Spleen (tissue), 11 donors: Measurements from ENCODE around the gene CLPX. TPM values are rescaled to one million over a fixed set of nuclear protein-coding genes. Genes with fewer than 3 reads are reported as not detected.
A peak's percentile ranks its signal among the peaks of the same experiment; 100 is the strongest.
"Not testable (repeated sequence)": the region's sequence is repeated elsewhere in the genome, so short reads cannot be mapped to it uniquely, and the experiment has no call there.

Experiments used
- DNase-seq: peaks from one replicate; pipeline ENCODE4 v3.0.0-alpha.2; 2020
- H3K27ac ChIP-seq, 8 donors: fragments of 200-600 bp; sonication (generic) in 7 of 8; 1 replicate in 4 of 8; 2 replicates in 4 of 8; pipeline versions ENCODE4 v1.5.0 to v1.8.0; 2016 to 2021; ENCODE audit warnings: inconsistent platforms in 4 of 8, mild to moderate bottlenecking in 4 of 8, moderate library complexity in 1 of 8
- H3K27me3 ChIP-seq, 7 donors: fragments of 200-600 bp; sonication (generic) in 6 of 7; replicated peaks in 1 of 7; 1 replicate in 4 of 7; 2 replicates in 3 of 7; pipeline versions ENCODE4 v1.5.0 to v1.8.0; 2016 to 2021; ENCODE audit warnings: inconsistent platforms in 3 of 7, mild to moderate bottlenecking in 1 of 7
- H3K36me3 ChIP-seq, 6 donors: fragments of 200-600 bp; sonication (generic) in 5 of 6; 1 replicate in 4 of 6; 2 replicates in 2 of 6; pipeline versions ENCODE4 v1.5.0 to v1.8.0; 2016 to 2021; ENCODE audit warnings: inconsistent platforms in 2 of 6
- H3K4me1 ChIP-seq, 6 donors: fragments of 200-600 bp; sonication (generic) in 5 of 6; 1 replicate in 3 of 6; 2 replicates in 3 of 6; pipeline versions ENCODE4 v1.5.0 to v1.8.0; 2016 to 2021; ENCODE audit warnings: inconsistent platforms in 3 of 6
- H3K4me3 ChIP-seq, 8 donors: fragments of 200-600 bp; sonication (generic) in 7 of 8; 1 replicate in 4 of 8; 2 replicates in 4 of 8; pipeline versions ENCODE4 v1.5.0 to v1.8.0; 2016 to 2021; ENCODE audit warnings: inconsistent platforms in 4 of 8, mild to moderate bottlenecking in 4 of 8, moderate library complexity in 2 of 8
- H3K9me3 ChIP-seq, 8 donors: fragments of 200-600 bp; sonication (generic) in 7 of 8; 1 replicate in 4 of 8; 2 replicates in 4 of 8; pipeline versions ENCODE4 v1.5.0 to v1.8.0; 2016 to 2021; ENCODE audit warnings: inconsistent platforms in 4 of 8
- CTCF ChIP-seq, 11 experiments: fragments of 200-600 bp in 7 of 11; fragments of 450-650 bp in 4 of 11; sonication (generic) in 4 of 11; IDR thresholded peaks in 8 of 11; conservative IDR thresholded peaks in 3 of 11; 1 replicate in 7 of 11; 2 replicates in 4 of 11; pipeline versions ENCODE4 v1.4.0 to v1.8.0; 2016 to 2021; ENCODE audit warnings: antibody characterized with exemption in 11 of 11, inconsistent platforms in 4 of 11, mild to moderate bottlenecking in 1 of 11
- POLR2A ChIP-seq, 3 donors: fragments of 450-650 bp; IDR thresholded peaks; one replicate each; pipeline ENCODE4 v1.5.1; 2017; ENCODE audit warnings: antibody characterized with exemption in 3 of 3, mild to moderate bottlenecking in 1 of 3
- POLR2AphosphoS5 ChIP-seq, 3 donors: sonication (generic); formaldehyde crosslinking; IDR thresholded peaks; one replicate each; pipeline ENCODE4 v1.5.1; 2017; ENCODE audit warnings: antibody characterized with exemption in 3 of 3
- WGBS, 5 donors: extraction: QIAGEN DNeasy Blood & Tissue Kit in 3 of 5; methylation state at CpG; one replicate each; pipeline versions ENCODE4 v1.1.5 to v1.1.7; 2013 to 2018; 5-methylcytosine and 5-hydroxymethylcytosine counted together
- intact Hi-C: fragments of 100-400 bp; cut with DNase I; formaldehyde crosslinking; loops from one replicate; pipeline ENCODE4 v1.15.0; 2023; ENCODE audit warnings: low total_unique reads
- polyA plus RNA-seq, 3 donors: library from polyadenylated mRNA; stranded (reverse); fragments of 200-250 nt; gene quantifications; one replicate each; pipeline ENCODE4 v1.2.1, GENCODE V29; 2013
- total RNA-seq, 7 donors: library from RNA; depleted of rRNA in 3 of 7; stranded (reverse); fragments of >200 nt in 3 of 7; fragmentation: NEBNext Ultra II Directional in 4 of 7; extraction: Animal tissue kit (Norgen Biotek cat#: 25700) in 4 of 7; gene quantifications; one replicate each; pipeline versions ENCODE4 v1.1.0 to v1.2.1, GENCODE V29; 2016 to 2021
- donor health status: healthy with polysubstance abuse.
- donor health status: DM: no; HTN: no; CAD: no; lungs with moderate emphysema.
- donor health status: DM: no; HTN: no; CAD: no.
- donor health status: Bipolar disorder and iron deficiency.
- donor health status: healthy.
- donor health status: DM: no; HTN: no; CAD: no.
- donor health status: DM: yes; HTN: yes; CAD: no.

The CLPX gene
- total and polyA plus RNA-seq, 10 donors = 9.5 to 58.3 (median 50.2) TPM

GRCh38 chr15:65184305-65184867 is 756 bp downstream of the CLPX start:
- H3K4me3 ChIP-seq = peak overlapping the region; percentile 74 to 97 (median 94)
- H3K27me3 ChIP-seq = no peaks in the 10 kb centered on the region
- 0% methylated on average over 16 to 33 of the region's 33 CpGs for WGBS, 5 donors
- H3K9me3 ChIP-seq = no peaks in the 10 kb centered on the region
- TF ChIP-seq CTCF (IDR thresholded peaks at IDR 0.05 in 8 of 11, conservative IDR thresholded peaks at IDR 0.05 in 3 of 11) (no peak), POLR2AphosphoS5 (IDR thresholded peaks at IDR 0.05) (peak; percentile 2 to 79 (median 56)), POLR2A (IDR thresholded peaks at IDR 0.05) (no peak)
- peaks cover 0 to 20% (median 7%) of the 10 kb centered on the region in 6 donors for H3K36me3 ChIP-seq
- DNase-seq = peak; percentile 91
- intact Hi-C loops = no loop called here
- peak overlapping the region; percentile 77 to 97 (median 95) for H3K27ac ChIP-seq
- peaks cover 17 to 59% (median 41%) of the 10 kb centered on the region in 6 donors for H3K4me1 ChIP-seq

- peak overlapping the region in 7 of 8 donors; percentile 92 to 97 (median 95) for H3K27ac ChIP-seq
- intact Hi-C loops = no loop called here
- H3K27me3 ChIP-seq = no peaks in the 10 kb centered on the region
- no peak for DNase-seq
- TF ChIP-seq CTCF (IDR thresholded peaks at IDR 0.05 in 8 of 11, conservative IDR thresholded peaks at IDR 0.05 in 3 of 11) (no peak), POLR2AphosphoS5 (IDR thresholded peaks at IDR 0.05) (no peak), POLR2A (IDR thresholded peaks at IDR 0.05) (no peak)
- H3K4me3 ChIP-seq = peak overlapping the region; percentile 74 to 97 (median 94)
- WGBS, 5 donors = 4 to 9% (median 7%) methylated on average over 4 of the region's 4 CpGs
- no peaks in the 10 kb centered on the region for H3K9me3 ChIP-seq
- peaks cover 0 to 26% (median 11%) of the 10 kb centered on the region in 6 donors for H3K36me3 ChIP-seq
- peaks cover 17 to 62% (median 41%) of the 10 kb centered on the region in 6 donors for H3K4me1 ChIP-seq
These were observed 1.3 kb downstream of the CLPX start for GRCh38 chr15:65183865-65184159.

- no peak for DNase-seq
- Histone ChIP-seq H3K4me1 (peaks cover 17 to 62% (median 41%) of the 10 kb centered on the region in 6 donors), H3K27me3 (no peaks in the 10 kb centered on the region), H3K27ac (peak overlapping the region in 4 of 8 donors; percentile 6 to 96 (median 55)), H3K36me3 (peaks cover 0 to 39% (median 23%) of the 10 kb centered on the region in 6 donors), H3K9me3 (no peaks in the 10 kb centered on the region), H3K4me3 (peak overlapping the region in 2 of 8 donors; percentile 92 to 96)
- WGBS, 5 donors = 53 to 77% (median 72%) methylated on average over 4 of the region's 4 CpGs
- TF ChIP-seq POLR2AphosphoS5 (IDR thresholded peaks at IDR 0.05) = no peak
- TF ChIP-seq CTCF (IDR thresholded peaks at IDR 0.05 in 8 of 11, conservative IDR thresholded peaks at IDR 0.05 in 3 of 11) = no peak
- TF ChIP-seq POLR2A (IDR thresholded peaks at IDR 0.05) = no peak
- intact Hi-C loops = no loop called here
These were observed 2.6 kb downstream of the CLPX start for GRCh38 chr15:65182538-65182937.

- H3K27me3 ChIP-seq, intact Hi-C loops, H3K4me3 ChIP-seq, H3K27ac ChIP-seq, DNase-seq, H3K9me3 ChIP-seq: not testable (repeated sequence)
- 76 to 90% (median 82%) methylated on average over 15 of the region's 15 CpGs for WGBS, 5 donors
- peaks cover 17 to 62% (median 41%) of the 10 kb centered on the region in 6 donors for H3K4me1 ChIP-seq
- H3K36me3 ChIP-seq = peaks cover 0 to 46% (median 29%) of the 10 kb centered on the region in 6 donors
These were observed 3.4 kb downstream of the CLPX start for GRCh38 chr15:65181582-65182353.
